Stimulated activated CD4-positive, alpha-beta T cell treated with anti-CD3 and anti-CD28 coated beads, Interleukin-12 subunit alpha, Interleukin-12 subunit beta, amount 100 ng/mL, for 24 hours (primary cell): ENCODE measurements around the gene MAPKAP1.

ENCODE experiments used
- DNase-seq, 2 experiments: peaks; one replicate each; pipeline ENCODE4 v3.0.0-alpha.2; 2020; ENCODE audit warnings: low read depth in 2 of 2

MAPKAP1 gene

GRCh38 chr9:125536167-125536772, 170.7 kb downstream of the MAPKAP1 start:
- no peak for DNase-seq

- no peak for DNase-seq
Observed at GRCh38 chr9:125534971-125535701, 171.9 kb downstream of the MAPKAP1 start.

- no peak for DNase-seq
Observed at GRCh38 chr9:125532812-125533594, 174.0 kb downstream of the MAPKAP1 start.

GRCh38 chr9:125532412-125532811, 174.6 kb downstream of the MAPKAP1 start:
- no peak for DNase-seq

- DNase-seq, result no peak
Observed at GRCh38 chr9:125529589-125530515, 177.2 kb downstream of the MAPKAP1 start.

- no peak for DNase-seq
Observed at GRCh38 chr9:125529107-125529506, 177.9 kb downstream of the MAPKAP1 start.

GRCh38 chr9:125527471-125528002, 179.5 kb downstream of the MAPKAP1 start:
- no peak for DNase-seq

GRCh38 chr9:125525921-125526631, 180.9 kb downstream of the MAPKAP1 start:
- no peak for DNase-seq

- DNase-seq, result no peak
Observed at GRCh38 chr9:125524583-125525355, 182.2 kb downstream of the MAPKAP1 start.

- DNase-seq, result no peak
Observed at GRCh38 chr9:125523681-125524080, 183.3 kb downstream of the MAPKAP1 start.

- DNase-seq, result no peak
Observed at GRCh38 chr9:125522328-125522725, 184.7 kb downstream of the MAPKAP1 start.

GRCh38 chr9:125521462-125522327, 185.3 kb downstream of the MAPKAP1 start:
- peak in 1 of 2 experiments; percentile 13 for DNase-seq

- DNase-seq, result no peak
Observed at GRCh38 chr9:125519734-125520133, 187.3 kb downstream of the MAPKAP1 start.

GRCh38 chr9:125517577-125517976, 189.4 kb downstream of the MAPKAP1 start:
- DNase-seq, result no peak

GRCh38 chr9:125515983-125516940, 190.7 kb downstream of the MAPKAP1 start:
- no peak for DNase-seq

- no peak for DNase-seq
Observed at GRCh38 chr9:125515281-125515680, 191.7 kb downstream of the MAPKAP1 start.

- no peak for DNase-seq
Observed at GRCh38 chr9:125514468-125514867, 192.5 kb downstream of the MAPKAP1 start.
